Type B pancreatic cell (in vitro differentiated cells): Measurements from ENCODE around the gene HOMER1. TPM values are rescaled to one million over a fixed set of nuclear protein-coding genes. Genes with fewer than 3 reads are reported as not detected.

Experiments
- DNase-seq: peaks from one replicate; pipeline ENCODE4 v3.0.0; 2021; ENCODE audit warnings: mixed read lengths; ENCODE audit not compliant: unreplicated experiment; ENCODE audit errors: extremely low spot score
- H3K27ac Mint-ChIP-seq: 2 replicates; pipeline ENCODE4 v1.8.0; 2021; ENCODE audit warnings: mild to moderate bottlenecking, mixed read lengths
- H3K27me3 Mint-ChIP-seq: 2 replicates; pipeline ENCODE4 v1.8.0; 2021; ENCODE audit warnings: mixed read lengths
- H3K36me3 Mint-ChIP-seq: 2 replicates; pipeline ENCODE4 v1.8.0; 2021; ENCODE audit warnings: mixed read lengths
- H3K4me1 Mint-ChIP-seq: one replicate; pipeline ENCODE4 v1.8.0; 2021; ENCODE audit warnings: mixed read lengths; ENCODE audit not compliant: unreplicated experiment
- H3K4me3 Mint-ChIP-seq: 2 replicates; pipeline ENCODE4 v1.8.0; 2021; ENCODE audit warnings: mild to moderate bottlenecking, mixed read lengths
- H3K9me3 Mint-ChIP-seq: 2 replicates; pipeline ENCODE4 v1.8.0; 2021; ENCODE audit warnings: mixed read lengths
- CTCF ChIP-seq: fragments of 200-600 bp; sonication (generic); conservative IDR thresholded peaks from 2 replicates; pipeline ENCODE4 v1.5.0; 2021; ENCODE audit warnings: antibody characterized with exemption, mild to moderate bottlenecking
- long read RNA-seq: library from polyadenylated mRNA; unstranded; transcript quantifications from one replicate; pipeline ENCODE4 v2.0.0, GENCODE V29; 2020
- total RNA-seq: library from RNA; stranded (reverse); gene quantifications from 2 replicates; pipeline ENCODE4 v1.2.1, GENCODE V29; 2021; ENCODE audit warnings: low replicate concordance

Gene HOMER1, protein sequence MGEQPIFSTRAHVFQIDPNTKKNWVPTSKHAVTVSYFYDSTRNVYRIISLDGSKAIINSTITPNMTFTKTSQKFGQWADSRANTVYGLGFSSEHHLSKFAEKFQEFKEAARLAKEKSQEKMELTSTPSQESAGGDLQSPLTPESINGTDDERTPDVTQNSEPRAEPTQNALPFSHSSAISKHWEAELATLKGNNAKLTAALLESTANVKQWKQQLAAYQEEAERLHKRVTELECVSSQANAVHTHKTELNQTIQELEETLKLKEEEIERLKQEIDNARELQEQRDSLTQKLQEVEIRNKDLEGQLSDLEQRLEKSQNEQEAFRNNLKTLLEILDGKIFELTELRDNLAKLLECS
- total RNA-seq, result 13.9 and 20.0 TPM in 2 replicates
- long read RNA-seq, full-length matches to known transcripts, result 3 of 10 reads
- long read RNA-seq, partial matches to known transcripts, result 2 of 10 reads
- long read RNA-seq, other reads (novel, unspliced or antisense), result 5 of 10 reads

- H3K4me3 Mint-ChIP-seq, result peak within 1 kb of the TSS; percentile 99
These were observed at the start of gene HOMER1 for GRCh38 chr5:79513704-79514390. Gene HOMER1 (minus strand): TSS chr5:79514134. CDS start chr5:79512774, 1,360 bp downstream.

DNA sequence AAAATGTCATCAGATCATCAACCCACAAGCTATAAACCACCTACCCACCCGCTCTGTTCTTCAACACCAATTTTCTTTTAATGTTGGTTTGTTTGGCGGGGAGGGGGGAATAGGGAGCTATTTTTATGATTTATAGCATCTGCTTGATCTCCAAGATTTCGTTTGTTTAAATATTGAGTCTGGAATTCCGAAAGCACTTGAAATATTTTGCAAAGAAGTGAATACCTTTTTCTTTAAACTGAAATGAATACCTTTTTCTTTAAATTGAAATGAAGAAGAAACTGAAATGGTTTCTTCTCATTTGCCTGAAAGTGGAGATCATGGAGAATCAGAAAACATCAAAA, 49.3 kb upstream of the HOMER1 start:
- H3K4me3 Mint-ChIP-seq, result no peak overlapping the region
- no peak for DNase-seq
- no peaks in the 10 kb centered on the region for H3K9me3 Mint-ChIP-seq
- no peak overlapping the region for H3K27ac Mint-ChIP-seq
- peaks cover 23% of the 10 kb centered on the region for H3K4me1 Mint-ChIP-seq
- no peaks in the 10 kb centered on the region for H3K36me3 Mint-ChIP-seq
- no peak for TF ChIP-seq CTCF
- no peaks in the 10 kb centered on the region for H3K27me3 Mint-ChIP-seq

More at GRCh38 chr5:79513704-79514390, at the start of gene HOMER1:
- Mint-ChIP-seq H3K27me3 (peaks cover 2% of the 10 kb centered on the region), H3K9me3 (no peaks in the 10 kb centered on the region), H3K27ac (peak within 1 kb of the TSS; percentile 100), H3K4me1 (peaks cover 35% of the 10 kb centered on the region), H3K36me3 (no peaks in the 10 kb centered on the region)
- peak; percentile 58 for TF ChIP-seq CTCF
- DNase-seq, result peak; percentile 88

DNA sequence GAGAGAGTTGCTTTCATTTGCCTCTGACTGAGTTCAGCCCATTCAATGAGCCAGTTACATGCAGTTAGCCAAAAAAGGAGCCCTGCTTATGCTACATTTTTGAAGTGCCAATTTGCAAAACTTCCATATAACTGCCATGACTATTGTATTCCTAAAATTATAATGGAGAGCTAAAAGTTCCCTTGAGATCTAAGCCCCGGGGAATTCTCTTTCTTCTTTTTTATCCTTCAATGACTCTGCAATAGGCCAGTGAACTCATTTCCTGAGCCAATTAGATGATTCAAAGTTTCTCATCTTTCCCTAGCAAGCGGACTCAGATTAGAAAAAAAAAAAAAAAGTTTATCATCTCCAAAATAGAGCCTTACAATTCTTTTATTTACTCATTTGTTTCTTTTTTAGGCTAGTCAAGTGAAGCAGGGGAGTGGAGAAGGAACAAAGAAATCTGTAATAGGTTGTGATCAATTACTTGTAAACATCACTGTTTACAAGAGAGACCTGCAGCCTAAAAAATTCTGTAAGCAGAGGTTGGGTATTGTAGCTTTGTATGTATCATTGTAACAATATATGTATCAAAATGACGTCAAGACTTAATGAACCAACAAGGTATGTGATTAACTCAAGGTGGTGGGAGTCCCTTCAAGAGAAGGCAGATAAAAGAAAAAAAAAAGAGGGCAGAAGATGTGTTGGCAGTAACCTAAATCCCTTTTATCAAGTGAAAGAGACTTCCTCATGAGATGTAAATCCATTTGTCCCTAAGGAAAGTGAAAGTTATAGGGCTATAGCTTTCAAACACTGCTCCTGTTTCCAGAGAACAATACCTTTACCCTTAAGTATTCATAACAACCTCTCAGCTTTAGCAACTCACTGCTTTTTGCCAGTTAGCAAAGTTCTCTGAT, 48.7 kb upstream of the HOMER1 start:
- no peaks in the 10 kb centered on the region for H3K9me3 Mint-ChIP-seq
- DNase-seq, result no peak
- H3K36me3 Mint-ChIP-seq, result no peaks in the 10 kb centered on the region
- TF ChIP-seq CTCF, result no peak
- H3K4me3 Mint-ChIP-seq, result no peak overlapping the region
- H3K27me3 Mint-ChIP-seq, result no peaks in the 10 kb centered on the region
- peaks cover 20% of the 10 kb centered on the region for H3K4me1 Mint-ChIP-seq
- no peak overlapping the region for H3K27ac Mint-ChIP-seq

- H3K4me3 Mint-ChIP-seq, result no peak overlapping the region
- H3K27ac Mint-ChIP-seq, result no peak overlapping the region
- H3K36me3 Mint-ChIP-seq, result no peaks in the 10 kb centered on the region
- H3K4me1 Mint-ChIP-seq, result peaks cover 21% of the 10 kb centered on the region
- no peaks in the 10 kb centered on the region for H3K9me3 Mint-ChIP-seq
- TF ChIP-seq CTCF, result no peak
- DNase-seq, result no peak
- no peaks in the 10 kb centered on the region for H3K27me3 Mint-ChIP-seq
These were observed 47.6 kb upstream of the HOMER1 start for GRCh38 chr5:79561525-79561893.

DNA sequence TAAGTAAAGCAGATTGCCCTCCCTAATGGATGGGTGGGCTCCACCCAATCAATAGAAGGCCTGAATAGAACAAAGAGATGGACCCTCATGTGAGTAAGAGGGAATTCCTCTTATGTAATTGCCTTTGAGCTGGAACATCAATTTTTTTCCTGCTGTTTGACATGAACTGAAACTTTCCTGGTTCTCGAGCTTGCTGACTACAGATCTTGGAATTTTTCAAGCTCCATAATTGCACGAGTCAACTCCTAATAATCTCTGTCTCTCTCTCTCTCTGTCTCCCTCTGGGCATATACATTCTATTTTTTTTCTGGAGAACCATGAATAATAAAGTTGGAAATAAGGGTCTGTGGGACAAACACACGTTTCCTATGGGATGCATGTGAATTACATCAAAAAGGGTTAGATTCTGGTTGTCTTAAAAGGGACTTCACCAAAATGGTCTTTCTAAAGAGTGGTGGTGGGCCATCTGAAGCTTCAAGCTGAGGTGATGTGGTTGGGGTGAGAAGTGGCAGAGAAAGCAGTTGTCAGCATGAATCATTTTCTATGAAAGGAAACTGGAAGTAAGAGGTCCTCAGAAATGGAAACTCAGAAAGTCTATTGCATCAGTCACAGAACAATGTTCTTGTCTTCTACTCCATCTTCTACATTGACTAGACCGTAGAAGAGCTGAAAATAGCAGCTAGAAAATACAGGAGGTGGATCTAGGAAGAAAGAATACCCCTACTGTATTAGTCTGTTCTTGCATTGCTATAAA, 47.0 kb upstream of the HOMER1 start:
- no peak for DNase-seq
- no peaks in the 10 kb centered on the region for H3K36me3 Mint-ChIP-seq
- no peaks in the 10 kb centered on the region for H3K9me3 Mint-ChIP-seq
- peaks cover 25% of the 10 kb centered on the region for H3K4me1 Mint-ChIP-seq
- no peaks in the 10 kb centered on the region for H3K27me3 Mint-ChIP-seq
- no peak for TF ChIP-seq CTCF
- H3K4me3 Mint-ChIP-seq, result no peak overlapping the region
- H3K27ac Mint-ChIP-seq, result no peak overlapping the region
